Activated T-helper 2 cell treated with anti-CD3 and anti-CD28 coated beads, Interferon-gamma antibody, Interleukin-2, Interleukin-4, amounts not matched to agents 10 μg/mL and 5 μg/mL and 100 μg/mL, durations not matched to agents 14 hours and 24 hours and 36 hours (primary cell): Measurements from ENCODE around the gene FAM200C. TPM values are rescaled to one million over a fixed set of nuclear protein-coding genes. Genes with fewer than 3 reads are reported as not detected.

ENCODE experiments used
- DNase-seq: peaks from one replicate; pipeline ENCODE4 v3.0.0; 2021; ENCODE audit warnings: low spot score
- H3K27ac Mint-ChIP-seq: one replicate; pipeline ENCODE4 v1.8.0; 2021; ENCODE audit warnings: mixed read lengths
- H3K27me3 Mint-ChIP-seq: one replicate; pipeline ENCODE4 v1.8.0; 2021; ENCODE audit warnings: low read depth, mixed read lengths
- H3K36me3 Mint-ChIP-seq: one replicate; pipeline ENCODE4 v1.8.0; 2021; ENCODE audit warnings: low read depth, mixed read lengths
- H3K4me1 Mint-ChIP-seq: one replicate; pipeline ENCODE4 v1.8.0; 2021; ENCODE audit warnings: low read depth, mixed read lengths
- H3K4me3 Mint-ChIP-seq: one replicate; pipeline ENCODE4 v1.8.0; 2021; ENCODE audit warnings: low read depth, mild to moderate bottlenecking, moderate library complexity, mixed read lengths
- H3K9me3 Mint-ChIP-seq: one replicate; pipeline ENCODE4 v1.8.0; 2021; ENCODE audit warnings: mixed read lengths
- intact Hi-C: fragments of 100-400 bp; cut with micrococcal nuclease; formaldehyde crosslinking; loops from one replicate; pipeline ENCODE4 v1.15.1; 2023
- total RNA-seq: library from RNA; stranded (reverse); gene quantifications from 2 replicates; pipeline ENCODE4 v1.2.3, GENCODE V29; 2022

Gene FAM200C
- total RNA-seq, 1 donor from 2014 or later, result 1.3 TPM

DNA sequence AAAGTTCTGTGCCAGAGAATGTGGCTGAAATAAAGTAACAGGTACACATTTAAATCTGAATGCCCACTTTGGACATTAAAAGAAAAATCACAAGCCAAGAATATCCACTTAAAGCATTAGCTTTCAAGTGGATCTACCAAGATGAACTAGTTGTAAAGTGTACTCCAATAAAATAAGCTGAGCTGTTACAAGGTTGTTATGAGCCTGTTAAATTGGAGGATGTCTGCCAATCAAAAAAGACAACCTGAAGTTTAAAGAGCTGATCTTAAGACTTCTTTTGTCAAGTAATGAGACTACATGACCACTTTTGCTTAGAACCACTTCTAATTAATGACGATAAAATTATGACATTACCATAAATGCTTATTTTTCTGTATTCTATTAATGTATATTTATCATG is 2.4 kb downstream of the FAM200C start:
- intact Hi-C loops, result no loop called here
- Mint-ChIP-seq H3K9me3 (no peaks in the 10 kb centered on the region), H3K27ac (no peak overlapping the region), H3K4me1 (peaks cover 15% of the 10 kb centered on the region), H3K4me3 (no peak overlapping the region), H3K27me3 (no peaks in the 10 kb centered on the region), H3K36me3 (peaks cover 7% of the 10 kb centered on the region)
- no peak for DNase-seq

DNA sequence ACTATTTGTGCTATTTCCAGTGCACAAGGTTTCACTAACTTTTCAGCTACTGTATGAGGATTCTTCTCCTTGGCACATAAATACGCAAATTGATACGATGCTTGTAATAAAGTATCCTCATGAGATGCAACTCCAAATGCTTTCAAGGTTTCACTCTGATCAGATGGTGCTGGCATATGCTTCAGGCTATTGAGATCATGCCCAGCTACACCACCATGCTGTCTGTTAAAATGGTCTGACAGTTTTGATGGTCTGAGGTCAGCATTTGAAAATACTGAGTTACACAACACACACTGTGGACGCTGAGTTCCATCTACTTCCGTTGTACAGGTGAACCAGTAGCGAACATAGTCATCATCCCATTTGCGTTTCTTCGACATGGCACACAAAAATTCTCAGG is 4.7 kb downstream of the FAM200C start:
- no peaks in the 10 kb centered on the region for H3K9me3 Mint-ChIP-seq
- no peak for DNase-seq
- H3K27me3 Mint-ChIP-seq, result no peaks in the 10 kb centered on the region
- H3K27ac Mint-ChIP-seq, result no peak overlapping the region
- intact Hi-C loops, result no loop called here
- H3K4me3 Mint-ChIP-seq, result no peak overlapping the region
- peaks cover 2% of the 10 kb centered on the region for H3K36me3 Mint-ChIP-seq
- H3K4me1 Mint-ChIP-seq, result peaks cover 11% of the 10 kb centered on the region

DNA sequence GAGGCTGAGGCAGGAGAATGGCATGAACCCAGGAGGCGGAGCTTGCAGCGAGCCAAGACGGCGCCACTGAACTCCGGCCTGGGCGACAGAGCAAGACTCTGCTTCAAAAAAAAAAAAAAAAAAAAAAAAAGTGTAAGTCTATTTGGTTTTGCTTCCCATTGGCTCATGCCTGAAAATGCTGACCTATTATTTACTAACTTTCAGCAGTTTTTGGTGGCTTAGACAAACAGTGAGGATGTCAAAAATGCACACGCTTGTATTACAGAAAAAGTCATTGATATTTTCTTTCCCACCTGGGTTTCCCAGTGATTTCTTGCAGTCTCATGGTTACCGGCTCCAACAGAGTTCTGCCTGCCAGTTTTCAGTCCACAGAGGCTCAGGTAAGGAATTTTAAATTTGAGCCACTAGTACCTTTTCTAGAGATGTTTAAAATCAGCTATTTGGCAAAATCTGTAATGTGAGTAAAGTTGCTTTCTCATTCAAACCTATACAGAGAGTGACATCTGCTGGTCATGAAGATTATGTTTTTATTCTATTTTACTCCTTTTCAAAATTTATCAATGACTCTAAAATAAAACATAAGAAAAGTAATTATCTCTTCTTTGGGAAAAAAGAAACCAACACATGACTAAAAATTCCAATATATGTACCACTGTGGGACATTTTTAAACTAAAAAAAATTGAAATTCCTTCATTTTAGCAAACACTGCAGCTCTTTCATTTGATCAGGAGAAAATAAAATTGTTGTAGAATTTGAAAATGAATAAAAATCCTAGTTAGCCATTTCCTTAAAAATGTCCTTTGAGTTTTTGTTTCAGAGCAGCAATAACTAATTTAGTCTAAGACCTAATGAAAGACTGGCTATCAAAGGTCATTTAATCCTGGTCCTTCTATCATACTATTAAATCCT is 8.8 kb downstream of the FAM200C start:
- intact Hi-C loops, result loop anchor here (1.0 kb wide), 1 partner anchor 192 kb away; no protein-coding TSS in a partner anchor
- Mint-ChIP-seq H3K4me3 (no peak overlapping the region), H3K4me1 (no peaks in the 10 kb centered on the region), H3K36me3 (peaks cover 6% of the 10 kb centered on the region), H3K9me3 (peaks cover 17% of the 10 kb centered on the region), H3K27ac (no peak overlapping the region), H3K27me3 (peaks cover 2% of the 10 kb centered on the region)
- DNase-seq, result no peak

DNA sequence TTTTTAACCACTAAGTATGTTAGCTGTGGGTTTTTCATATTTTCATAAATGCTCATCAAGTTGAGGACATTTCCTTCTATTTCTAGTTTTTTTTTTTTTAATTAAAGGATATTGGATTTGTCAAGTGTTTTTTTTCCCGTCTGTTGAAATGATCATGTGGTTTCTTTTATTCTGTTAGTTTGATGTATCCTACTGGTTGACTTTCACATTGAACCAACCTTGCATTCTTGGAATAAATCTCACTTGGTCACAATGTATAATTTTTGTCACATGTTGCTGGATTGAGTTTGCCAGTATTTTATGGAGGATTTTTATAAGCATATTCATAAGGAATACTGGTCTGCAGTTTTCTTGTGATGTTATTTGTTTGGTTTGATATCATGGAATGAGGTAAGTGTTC is 12.4 kb downstream of the FAM200C start:
- no peaks in the 10 kb centered on the region for H3K4me1 Mint-ChIP-seq
- peaks cover 17% of the 10 kb centered on the region for H3K9me3 Mint-ChIP-seq
- DNase-seq, result no peak
- intact Hi-C loops, result no loop called here
- no peak overlapping the region for H3K27ac Mint-ChIP-seq
- peaks cover 8% of the 10 kb centered on the region for H3K27me3 Mint-ChIP-seq
- H3K36me3 Mint-ChIP-seq, result peaks cover 6% of the 10 kb centered on the region
- H3K4me3 Mint-ChIP-seq, result no peak overlapping the region

DNA sequence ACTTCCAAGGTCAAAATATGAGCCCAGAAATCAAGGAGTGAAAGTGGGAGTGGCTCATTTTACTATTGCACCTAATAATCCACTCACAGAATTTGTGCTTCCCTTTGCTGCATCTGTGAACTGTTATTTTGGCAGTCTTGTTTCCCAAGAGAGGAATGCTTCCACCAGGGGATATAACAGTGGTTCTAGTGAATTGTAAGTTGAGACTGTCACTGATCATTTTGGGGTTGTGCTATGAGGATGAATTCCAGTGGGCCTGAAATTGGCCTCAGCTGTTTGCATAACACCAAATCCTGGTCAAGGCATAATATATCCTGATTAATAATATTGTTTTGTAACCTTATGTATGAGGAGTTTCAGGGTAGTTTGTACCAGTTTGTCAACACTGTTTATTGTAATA is 14.4 kb downstream of the FAM200C start:
- intact Hi-C loops, result no loop called here
- peaks cover 17% of the 10 kb centered on the region for H3K9me3 Mint-ChIP-seq
- H3K4me3 Mint-ChIP-seq, result no peak overlapping the region
- peaks cover 14% of the 10 kb centered on the region for H3K27me3 Mint-ChIP-seq
- H3K27ac Mint-ChIP-seq, result no peak overlapping the region
- DNase-seq, result no peak
- no peaks in the 10 kb centered on the region for H3K4me1 Mint-ChIP-seq
- H3K36me3 Mint-ChIP-seq, result peaks cover 6% of the 10 kb centered on the region

DNA sequence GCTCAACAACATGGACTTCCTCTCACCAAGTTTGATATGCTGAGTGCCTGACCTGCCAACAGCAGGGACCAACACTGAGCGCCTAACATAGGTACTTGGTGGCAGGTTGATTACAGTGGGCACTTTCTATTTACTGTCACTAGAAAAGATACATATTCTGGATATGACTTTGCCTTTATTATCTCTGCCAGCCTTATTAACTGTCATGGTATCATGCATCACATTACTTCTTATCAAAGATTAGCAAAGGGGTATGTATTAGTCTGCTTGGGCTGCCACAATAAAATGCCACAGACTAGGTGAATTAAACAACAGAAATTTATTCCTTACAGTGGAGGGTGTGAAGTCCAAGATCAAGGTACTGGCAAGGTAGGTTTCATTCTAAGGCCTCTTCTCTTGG is 15.2 kb downstream of the FAM200C start:
- Mint-ChIP-seq H3K9me3 (peaks cover 17% of the 10 kb centered on the region), H3K4me3 (no peak overlapping the region), H3K27me3 (peaks cover 21% of the 10 kb centered on the region), H3K27ac (no peak overlapping the region), H3K36me3 (peaks cover 6% of the 10 kb centered on the region), H3K4me1 (no peaks in the 10 kb centered on the region)
- intact Hi-C loops, result no loop called here
- DNase-seq, result no peak

DNA sequence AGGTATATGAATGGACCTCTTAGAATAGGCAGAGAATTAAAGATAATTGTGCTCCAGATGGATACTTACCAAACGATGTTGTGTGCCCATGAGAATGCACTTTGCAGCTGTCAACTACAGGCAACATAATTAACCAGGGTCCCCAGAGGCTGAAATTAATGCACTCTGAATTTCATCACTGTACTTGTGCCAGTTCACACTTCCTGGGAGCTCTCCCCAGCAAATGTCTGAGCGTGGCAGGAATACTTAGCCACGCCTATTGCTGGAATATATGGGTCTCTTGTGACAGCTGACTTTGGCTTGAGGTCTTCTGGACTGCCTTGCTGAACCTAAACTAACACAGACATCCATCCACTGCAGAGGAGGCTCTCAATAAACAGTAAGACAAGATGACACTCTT is 17.5 kb downstream of the FAM200C start:
- Mint-ChIP-seq H3K4me3 (no peak overlapping the region), H3K27ac (no peak overlapping the region), H3K4me1 (no peaks in the 10 kb centered on the region), H3K36me3 (no peaks in the 10 kb centered on the region), H3K27me3 (peaks cover 26% of the 10 kb centered on the region), H3K9me3 (peaks cover 4% of the 10 kb centered on the region)
- intact Hi-C loops, result no loop called here
- DNase-seq, result no peak

DNA sequence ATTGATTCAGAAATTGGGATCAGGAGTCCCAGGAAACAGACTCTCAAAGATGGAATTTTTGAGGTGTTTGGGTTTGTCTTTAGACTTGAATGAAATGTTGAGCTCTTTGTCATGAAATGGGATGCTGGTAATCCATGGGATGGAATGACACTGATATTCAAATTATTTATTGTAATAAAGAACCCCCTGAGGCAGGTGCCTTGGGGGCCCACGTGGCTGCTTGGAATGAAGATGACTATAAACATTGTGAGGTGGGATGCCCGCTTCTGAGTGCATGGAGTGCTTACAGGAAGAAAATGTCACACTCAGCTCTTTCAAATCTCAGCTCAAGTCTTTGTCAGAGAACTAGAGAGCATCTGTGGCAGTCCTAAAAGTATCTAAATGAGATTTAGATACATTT is 19.8 kb downstream of the FAM200C start:
- Mint-ChIP-seq H3K36me3 (no peaks in the 10 kb centered on the region), H3K4me1 (no peaks in the 10 kb centered on the region), H3K4me3 (no peak overlapping the region), H3K27me3 (peaks cover 36% of the 10 kb centered on the region), H3K9me3 (no peaks in the 10 kb centered on the region), H3K27ac (no peak overlapping the region)
- intact Hi-C loops, result no loop called here
- DNase-seq, result no peak

DNA sequence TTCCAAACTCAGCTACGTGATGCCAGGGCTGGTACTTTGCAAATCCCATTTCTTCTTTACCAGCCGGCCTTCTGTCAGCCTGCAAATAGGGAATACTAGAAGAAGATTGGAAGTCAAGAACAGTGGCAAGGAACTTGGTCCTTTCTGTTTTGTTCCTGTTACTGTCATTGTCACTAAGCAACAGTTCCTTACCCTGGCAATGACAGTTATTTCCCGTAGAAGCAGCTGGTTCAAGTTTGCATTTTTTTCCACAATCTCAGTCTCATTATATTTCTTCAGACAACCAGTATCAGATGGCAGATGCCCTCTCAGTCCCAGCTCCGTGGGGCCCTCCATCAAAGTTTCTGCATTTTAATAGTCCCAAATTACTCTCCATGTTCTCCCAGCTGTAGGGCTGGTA is 20.3 kb downstream of the FAM200C start:
- Mint-ChIP-seq H3K9me3 (no peaks in the 10 kb centered on the region), H3K27me3 (peaks cover 42% of the 10 kb centered on the region), H3K4me3 (no peak overlapping the region), H3K27ac (no peak overlapping the region), H3K36me3 (no peaks in the 10 kb centered on the region), H3K4me1 (no peaks in the 10 kb centered on the region)
- no peak for DNase-seq
- intact Hi-C loops, result no loop called here

DNA sequence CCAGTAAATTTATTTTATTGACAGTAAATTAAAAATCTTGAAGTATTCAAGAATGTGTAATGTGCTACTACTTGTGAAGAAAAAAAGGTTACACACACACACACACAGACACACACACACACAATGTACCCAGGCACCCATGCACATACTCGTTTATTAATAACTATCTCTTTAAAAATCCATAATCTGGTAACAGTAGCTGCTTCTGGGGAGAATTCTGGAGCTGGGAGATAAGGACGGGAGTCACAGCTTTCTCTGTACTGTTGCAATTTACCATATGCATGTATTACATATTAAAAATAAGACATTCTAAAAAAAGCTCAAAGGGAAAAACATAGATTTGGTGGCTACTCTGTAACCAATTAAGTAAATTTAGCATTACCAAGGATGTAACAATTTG is 21.5 kb downstream of the FAM200C start:
- no peaks in the 10 kb centered on the region for H3K4me1 Mint-ChIP-seq
- DNase-seq, result no peak
- H3K9me3 Mint-ChIP-seq, result no peaks in the 10 kb centered on the region
- H3K36me3 Mint-ChIP-seq, result no peaks in the 10 kb centered on the region
- intact Hi-C loops, result no loop called here
- peaks cover 43% of the 10 kb centered on the region for H3K27me3 Mint-ChIP-seq
- H3K27ac Mint-ChIP-seq, result no peak overlapping the region
- H3K4me3 Mint-ChIP-seq, result no peak overlapping the region

DNA sequence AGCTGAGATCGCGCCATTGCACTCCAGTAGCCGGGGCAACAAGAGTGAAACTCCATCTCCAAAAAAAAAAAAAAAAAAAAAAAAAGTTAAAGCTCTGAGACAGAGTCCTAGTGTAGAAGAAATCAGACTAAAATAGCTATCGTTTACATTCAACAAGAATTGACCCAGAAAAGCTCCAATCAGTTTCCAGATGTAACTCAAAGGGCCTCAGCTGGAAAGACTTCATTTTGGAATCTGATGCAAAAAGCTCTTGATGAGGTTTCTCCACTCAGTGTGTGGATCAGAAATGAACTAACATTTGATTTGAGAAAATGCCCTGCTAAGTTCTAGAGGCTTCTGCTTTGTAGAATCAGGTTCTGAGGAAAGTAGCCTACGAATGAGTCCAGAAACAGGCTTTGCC is 22.2 kb downstream of the FAM200C start:
- H3K4me1 Mint-ChIP-seq, result no peaks in the 10 kb centered on the region
- intact Hi-C loops, result no loop called here
- no peak overlapping the region for H3K4me3 Mint-ChIP-seq
- no peak for DNase-seq
- H3K9me3 Mint-ChIP-seq, result no peaks in the 10 kb centered on the region
- H3K27ac Mint-ChIP-seq, result no peak overlapping the region
- H3K36me3 Mint-ChIP-seq, result no peaks in the 10 kb centered on the region
- peaks cover 47% of the 10 kb centered on the region for H3K27me3 Mint-ChIP-seq

DNA sequence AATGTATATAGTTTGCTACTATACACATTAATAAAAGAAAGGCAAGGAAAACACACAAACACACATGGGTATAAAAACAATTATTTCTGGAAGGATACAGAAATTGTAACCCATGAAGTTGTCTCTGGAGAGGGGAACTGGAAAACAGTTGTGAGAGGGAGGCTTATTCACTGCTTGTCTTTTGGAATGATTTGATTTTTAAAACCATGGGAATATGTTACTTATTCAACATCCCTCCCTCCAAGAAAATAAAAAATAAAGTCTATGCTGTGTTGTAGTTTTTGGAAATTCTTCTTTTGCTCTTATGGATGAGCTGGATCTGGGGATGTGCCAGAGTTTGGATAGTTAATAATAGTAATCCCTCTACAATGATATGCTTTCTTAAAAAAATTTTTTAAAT is 23.4 kb downstream of the FAM200C start:
- no peaks in the 10 kb centered on the region for H3K9me3 Mint-ChIP-seq
- no peaks in the 10 kb centered on the region for H3K36me3 Mint-ChIP-seq
- intact Hi-C loops, result no loop called here
- H3K27ac Mint-ChIP-seq, result no peak overlapping the region
- H3K4me3 Mint-ChIP-seq, result no peak overlapping the region
- DNase-seq, result no peak
- H3K27me3 Mint-ChIP-seq, result peaks cover 51% of the 10 kb centered on the region
- no peaks in the 10 kb centered on the region for H3K4me1 Mint-ChIP-seq

DNA sequence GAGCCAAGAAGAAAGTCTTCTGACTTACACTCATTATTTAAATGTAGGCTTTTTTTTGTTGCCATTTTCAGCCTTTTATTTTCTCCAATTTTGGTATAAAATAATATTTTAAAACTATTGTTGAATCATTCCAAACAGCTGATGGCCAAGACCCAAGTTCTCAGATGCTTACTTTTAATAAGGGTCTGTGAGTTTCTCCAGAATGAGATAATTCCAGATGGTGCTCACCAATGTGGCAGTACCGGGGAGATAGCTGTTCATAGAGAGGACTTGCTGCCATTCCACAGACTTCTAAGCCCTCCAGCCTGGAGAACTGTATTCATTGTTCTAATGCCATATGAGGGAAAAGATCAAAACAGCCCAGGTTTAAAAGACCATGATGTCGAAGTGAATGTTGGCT is 24.2 kb downstream of the FAM200C start:
- intact Hi-C loops, result no loop called here
- Mint-ChIP-seq H3K4me3 (no peak overlapping the region), H3K36me3 (no peaks in the 10 kb centered on the region), H3K4me1 (peaks cover 2% of the 10 kb centered on the region), H3K27ac (no peak overlapping the region), H3K9me3 (no peaks in the 10 kb centered on the region), H3K27me3 (peaks cover 58% of the 10 kb centered on the region)
- DNase-seq, result no peak
